ENCODE results near the gene ASB13. TPM values are rescaled to one million over a fixed set of nuclear protein-coding genes. Genes with fewer than 3 reads are reported as not detected.
A peak's percentile ranks its signal among the peaks of the same experiment; 100 is the strongest.

ASB13 gene
- total RNA-seq, 3 donors from 2014 or later = 37.9 to 61.8 (median 42.9) TPM

- Histone ChIP-seq H3K4me3 (no peak overlapping the region), H3K27ac (peak overlapping the region; percentile 21 to 90), H3K36me3 (no peaks in the 10 kb centered on the region), H3K9me3 (no peaks in the 10 kb centered on the region), H3K4me1 (peaks cover 0 to 11% of the 10 kb centered on the region in 2 donors), H3K27me3 (no peaks in the 10 kb centered on the region)
- DNase-seq (ENCODE audit: low spot score in 2 of 2) = no peak
- TF ChIP-seq CTCF (IDR thresholded peaks at IDR 0.05) (no peak), POLR2A (IDR thresholded peaks at IDR 0.05) (no peak), POLR2AphosphoS5 (IDR thresholded peaks at IDR 0.05) (no peak)
- intact Hi-C loops (cut with DNase I; ENCODE audit: low total_unique reads) = no loop called here
Measured at GRCh38 chr10:5648494-5649457, 17.6 kb downstream of the ASB13 start.

- peak overlapping the region; percentile 71 to 90 for H3K27ac ChIP-seq
- TF ChIP-seq POLR2A (IDR thresholded peaks at IDR 0.05) (no peak), POLR2AphosphoS5 (IDR thresholded peaks at IDR 0.05) (no peak), CTCF (IDR thresholded peaks at IDR 0.05) (no peak)
- DNase-seq (ENCODE audit: low spot score in 2 of 2) = no peak
- H3K27me3 ChIP-seq = no peaks in the 10 kb centered on the region
- no peak overlapping the region for H3K4me3 ChIP-seq
- H3K36me3 ChIP-seq = no peaks in the 10 kb centered on the region
- intact Hi-C loops (cut with DNase I; ENCODE audit: low total_unique reads) = no loop called here
- H3K4me1 ChIP-seq = peaks cover 0 to 11% of the 10 kb centered on the region in 2 donors
- no peaks in the 10 kb centered on the region for H3K9me3 ChIP-seq
Measured at GRCh38 chr10:5647507-5648240, 18.7 kb downstream of the ASB13 start.

GRCh38 chr10:5645944-5646617 lies 20.3 kb downstream of the ASB13 start:
- TF ChIP-seq POLR2A (IDR thresholded peaks at IDR 0.05) = no peak
- TF ChIP-seq CTCF (IDR thresholded peaks at IDR 0.05) = no peak
- no peak for TF ChIP-seq POLR2AphosphoS5 (IDR thresholded peaks at IDR 0.05)
- Histone ChIP-seq H3K9me3 (no peaks in the 10 kb centered on the region), H3K4me3 (no peak overlapping the region), H3K4me1 (peaks cover 0 to 7% of the 10 kb centered on the region in 2 donors), H3K27ac (peak overlapping the region; percentile 71 to 90), H3K27me3 (no peaks in the 10 kb centered on the region), H3K36me3 (peaks cover 3% of the 10 kb centered on the region)
- DNase-seq (ENCODE audit: low spot score in 2 of 2) = peak in 1 of 2 donors; percentile 47
- intact Hi-C loops (cut with DNase I; ENCODE audit: low total_unique reads) = no loop called here

GRCh38 chr10:5645375-5645774 lies 21.0 kb downstream of the ASB13 start:
- peak in 1 of 2 donors; percentile 50 for DNase-seq (ENCODE audit: low spot score in 2 of 2)
- Histone ChIP-seq H3K36me3 (peaks cover 4% of the 10 kb centered on the region), H3K27me3 (no peaks in the 10 kb centered on the region), H3K4me1 (peaks cover 0 to 7% of the 10 kb centered on the region in 2 donors), H3K9me3 (no peaks in the 10 kb centered on the region), H3K4me3 (no peak overlapping the region), H3K27ac (peak overlapping the region; percentile 71 to 90)
- no peak for TF ChIP-seq POLR2A (IDR thresholded peaks at IDR 0.05)
- intact Hi-C loops (cut with DNase I; ENCODE audit: low total_unique reads) = no loop called here

GRCh38 chr10:5644930-5645329 lies 21.5 kb downstream of the ASB13 start:
- H3K9me3 ChIP-seq = no peaks in the 10 kb centered on the region
- no peak overlapping the region for H3K4me3 ChIP-seq
- no peak for TF ChIP-seq POLR2A (IDR thresholded peaks at IDR 0.05)
- no peak for TF ChIP-seq CTCF (IDR thresholded peaks at IDR 0.05)
- TF ChIP-seq POLR2AphosphoS5 (IDR thresholded peaks at IDR 0.05) = no peak
- peaks cover 8% of the 10 kb centered on the region for H3K36me3 ChIP-seq
- H3K27me3 ChIP-seq = no peaks in the 10 kb centered on the region
- H3K4me1 ChIP-seq = peaks cover 0 to 7% of the 10 kb centered on the region in 2 donors
- intact Hi-C loops (cut with DNase I; ENCODE audit: low total_unique reads) = no loop called here
- H3K27ac ChIP-seq = peak overlapping the region; percentile 54 to 70
- no peak for DNase-seq (ENCODE audit: low spot score in 2 of 2)
